HG02623 (cell line): ENCODE data around the gene AIG1.
"Not testable (repeated sequence)": the region's sequence is repeated elsewhere in the genome, so short reads cannot be mapped to it uniquely, and the experiment has no call there.

Experiments used
- ATAC-seq: cut with Tn5 transposase; IDR thresholded peaks from one replicate; pipeline ENCODE4 v1.9.1; 2021; ENCODE audit warnings: moderate library complexity; ENCODE audit not compliant: unreplicated experiment

Gene AIG1

GRCh38 chr6:143125864-143126573, 65.3 kb downstream of the AIG1 start:
- no peak for ATAC-seq

- no peak for ATAC-seq
These were observed 65.9 kb downstream of the AIG1 start for GRCh38 chr6:143126574-143126941.

- no peak for ATAC-seq
These were observed 67.4 kb downstream of the AIG1 start for GRCh38 chr6:143127941-143128680.

- no peak for ATAC-seq
These were observed 68.0 kb downstream of the AIG1 start for GRCh38 chr6:143128681-143129015.

- no peak for ATAC-seq
These were observed 70.2 kb downstream of the AIG1 start for GRCh38 chr6:143130928-143131327.

- ATAC-seq: no peak
These were observed 74.6 kb downstream of the AIG1 start for GRCh38 chr6:143135325-143135724.

- no peak for ATAC-seq
These were observed 75.3 kb downstream of the AIG1 start for GRCh38 chr6:143135797-143136561.

GRCh38 chr6:143136647-143137046, 76.0 kb downstream of the AIG1 start:
- ATAC-seq: no peak

GRCh38 chr6:143139239-143139784, 78.6 kb downstream of the AIG1 start:
- ATAC-seq: no peak

- not testable (repeated sequence) for ATAC-seq
These were observed 79.2 kb downstream of the AIG1 start for GRCh38 chr6:143139884-143140283.

- ATAC-seq: no peak
These were observed 80.1 kb downstream of the AIG1 start for GRCh38 chr6:143140767-143141166.

- no peak for ATAC-seq
These were observed 80.8 kb downstream of the AIG1 start for GRCh38 chr6:143141442-143141841.

- no peak for ATAC-seq
These were observed 85.6 kb downstream of the AIG1 start for GRCh38 chr6:143146186-143146851.

- no peak for ATAC-seq
These were observed 89.1 kb downstream of the AIG1 start for GRCh38 chr6:143149771-143150170.

GRCh38 chr6:143150281-143150680, 89.6 kb downstream of the AIG1 start:
- no peak for ATAC-seq

GRCh38 chr6:143151381-143151780, 90.7 kb downstream of the AIG1 start:
- ATAC-seq: no peak

GRCh38 chr6:143155681-143156080, 95.0 kb downstream of the AIG1 start:
- ATAC-seq: no peak

GRCh38 chr6:143157131-143157530, 96.4 kb downstream of the AIG1 start:
- ATAC-seq: no peak

GRCh38 chr6:143158113-143158581, 97.5 kb downstream of the AIG1 start:
- ATAC-seq: no peak

GRCh38 chr6:143159001-143159400, 98.3 kb downstream of the AIG1 start:
- ATAC-seq: no peak

- no peak for ATAC-seq
These were observed 99.3 kb downstream of the AIG1 start for GRCh38 chr6:143160015-143160414.
